Measurements from ENCODE around the gene DNAJC13.

- TF ChIP-seq EP300 (IDR thresholded peaks at IDR 0.05) (no peak), CTCF (IDR thresholded peaks at IDR 0.05) (no peak), POLR2A (IDR thresholded peaks at IDR 0.05) (no peak), POLR2AphosphoS5 (IDR thresholded peaks at IDR 0.05) (no peak)
These were observed 138.2 kb downstream of the DNAJC13 start for GRCh38 chr3:132555306-132556035.

All from gastroesophageal sphincter (tissue), 3 donors.